Parathyroid adenoma (tissue), 2 donors: ENCODE results near the gene DOCK4.

Experiments used
- H2AFZ ChIP-seq: fragments of 300-600 bp; sonication (generic); one replicate; pipeline ENCODE4 v1.7.0; 2017; ENCODE audit warnings: antibody characterized with exemption, mild to moderate bottlenecking
- H3K27ac ChIP-seq: fragments of 300-600 bp; sonication (generic); one replicate; pipeline ENCODE4 v1.7.0; 2017
- H3K27me3 ChIP-seq: fragments of 300-600 bp; sonication (generic); one replicate; pipeline ENCODE4 v1.7.0; 2017; ENCODE audit warnings: low read length; ENCODE audit not compliant: control insufficient read depth, insufficient read depth
- H3K36me3 ChIP-seq: fragments of 300-600 bp; sonication (generic); one replicate; pipeline ENCODE4 v1.7.0; 2017; ENCODE audit warnings: low read length; ENCODE audit not compliant: control insufficient read depth, insufficient read depth
- H3K4me1 ChIP-seq: fragments of 300-600 bp; sonication (generic); one replicate; pipeline ENCODE4 v1.7.0; 2017; ENCODE audit warnings: control low read depth
- H3K4me2 ChIP-seq: fragments of 300-600 bp; sonication (generic); one replicate; pipeline ENCODE4 v1.7.0; 2017; ENCODE audit warnings: low read length
- H3K4me3 ChIP-seq: fragments of 300-600 bp; sonication (generic); one replicate; pipeline ENCODE4 v1.7.0; 2017; ENCODE audit warnings: low read depth, low read length
- H3K79me2 ChIP-seq: fragments of 300-600 bp; sonication (generic); one replicate; pipeline ENCODE4 v1.7.0; 2017; ENCODE audit warnings: control low read depth
- H3K9ac ChIP-seq: fragments of 300-600 bp; sonication (generic); one replicate; pipeline ENCODE4 v1.7.0; 2017; ENCODE audit warnings: mild to moderate bottlenecking
- H3K9me3 ChIP-seq: fragments of 300-600 bp; sonication (generic); one replicate; pipeline ENCODE4 v1.7.0; 2017; ENCODE audit warnings: low read length; ENCODE audit not compliant: control insufficient read depth
- CTCF ChIP-seq: fragments of 300-600 bp; sonication (generic); IDR thresholded peaks from one replicate; pipeline ENCODE4 v1.7.0; 2017; ENCODE audit warnings: antibody characterized with exemption, mild to moderate bottlenecking
- donor health status: primary hyperparathyroidism.

DOCK4 gene

GRCh38 chr7:112167147-112167546, 39.1 kb downstream of the DOCK4 start:
- no peak overlapping the region for H2AFZ ChIP-seq
- H3K36me3 ChIP-seq: no peaks in the 10 kb centered on the region
- no peak for TF ChIP-seq CTCF
- H3K9me3 ChIP-seq: no peaks in the 10 kb centered on the region
- H3K27me3 ChIP-seq: no peaks in the 10 kb centered on the region
- no peak overlapping the region for H3K9ac ChIP-seq
- no peaks in the 10 kb centered on the region for H3K79me2 ChIP-seq
- H3K4me3 ChIP-seq: no peak overlapping the region
- no peak overlapping the region for H3K4me2 ChIP-seq
- no peaks in the 10 kb centered on the region for H3K4me1 ChIP-seq
- no peak overlapping the region for H3K27ac ChIP-seq

- no peak overlapping the region for H3K9ac ChIP-seq
- H3K36me3 ChIP-seq: no peaks in the 10 kb centered on the region
- H3K9me3 ChIP-seq: no peaks in the 10 kb centered on the region
- no peaks in the 10 kb centered on the region for H3K4me1 ChIP-seq
- TF ChIP-seq CTCF: no peak
- H3K4me3 ChIP-seq: no peak overlapping the region
- no peak overlapping the region for H2AFZ ChIP-seq
- H3K27me3 ChIP-seq: no peaks in the 10 kb centered on the region
- H3K4me2 ChIP-seq: no peak overlapping the region
- no peaks in the 10 kb centered on the region for H3K79me2 ChIP-seq
- no peak overlapping the region for H3K27ac ChIP-seq
Observed at GRCh38 chr7:112162784-112163506, 43.3 kb downstream of the DOCK4 start.

- Histone ChIP-seq H3K36me3 (no peaks in the 10 kb centered on the region), H3K79me2 (no peaks in the 10 kb centered on the region), H3K4me3 (no peak overlapping the region), H3K27me3 (no peaks in the 10 kb centered on the region), H3K4me2 (no peak overlapping the region), H3K9ac (no peak overlapping the region), H2AFZ (no peak overlapping the region), H3K9me3 (no peaks in the 10 kb centered on the region), H3K4me1 (no peaks in the 10 kb centered on the region), H3K27ac (no peak overlapping the region)
- no peak for TF ChIP-seq CTCF
Observed at GRCh38 chr7:112162142-112162766, 43.9 kb downstream of the DOCK4 start.

GRCh38 chr7:112161253-112162141, 44.7 kb downstream of the DOCK4 start:
- H3K79me2 ChIP-seq: no peaks in the 10 kb centered on the region
- no peak overlapping the region for H3K4me2 ChIP-seq
- no peak overlapping the region for H3K27ac ChIP-seq
- no peak overlapping the region for H2AFZ ChIP-seq
- no peak overlapping the region for H3K9ac ChIP-seq
- no peaks in the 10 kb centered on the region for H3K27me3 ChIP-seq
- no peaks in the 10 kb centered on the region for H3K9me3 ChIP-seq
- H3K36me3 ChIP-seq: no peaks in the 10 kb centered on the region
- no peak for TF ChIP-seq CTCF
- H3K4me1 ChIP-seq: no peaks in the 10 kb centered on the region
- H3K4me3 ChIP-seq: no peak overlapping the region
